KOPT-K1 (cell line): Measurements from ENCODE around the gene NTM.
"Not testable (repeated sequence)": the region's sequence is repeated elsewhere in the genome, so short reads cannot be mapped to it uniquely, and the experiment has no call there.

ENCODE experiments used
- H3K27ac ChIP-seq: fragments of 200-600 bp; sonication (generic); 2 replicates; pipeline ENCODE4 v1.5.1; 2016; ENCODE audit warnings: antibody characterized with exemption, mild to moderate bottlenecking, low read depth, low read length; ENCODE audit not compliant: poor library complexity, severe bottlenecking
- H3K36me3 ChIP-seq: fragments of 200-600 bp; sonication (generic); 2 replicates; pipeline ENCODE4 v1.5.1; 2017; ENCODE audit warnings: antibody characterized with exemption, mild to moderate bottlenecking, low read length, moderate library complexity; ENCODE audit not compliant: insufficient read depth
- H3K9me3 ChIP-seq: fragments of 200-600 bp; sonication (generic); 2 replicates; pipeline ENCODE4 v1.5.1; 2017; ENCODE audit warnings: antibody characterized with exemption, low read length, mild to moderate bottlenecking; ENCODE audit not compliant: insufficient read depth, poor library complexity, severe bottlenecking

Gene NTM

DNA sequence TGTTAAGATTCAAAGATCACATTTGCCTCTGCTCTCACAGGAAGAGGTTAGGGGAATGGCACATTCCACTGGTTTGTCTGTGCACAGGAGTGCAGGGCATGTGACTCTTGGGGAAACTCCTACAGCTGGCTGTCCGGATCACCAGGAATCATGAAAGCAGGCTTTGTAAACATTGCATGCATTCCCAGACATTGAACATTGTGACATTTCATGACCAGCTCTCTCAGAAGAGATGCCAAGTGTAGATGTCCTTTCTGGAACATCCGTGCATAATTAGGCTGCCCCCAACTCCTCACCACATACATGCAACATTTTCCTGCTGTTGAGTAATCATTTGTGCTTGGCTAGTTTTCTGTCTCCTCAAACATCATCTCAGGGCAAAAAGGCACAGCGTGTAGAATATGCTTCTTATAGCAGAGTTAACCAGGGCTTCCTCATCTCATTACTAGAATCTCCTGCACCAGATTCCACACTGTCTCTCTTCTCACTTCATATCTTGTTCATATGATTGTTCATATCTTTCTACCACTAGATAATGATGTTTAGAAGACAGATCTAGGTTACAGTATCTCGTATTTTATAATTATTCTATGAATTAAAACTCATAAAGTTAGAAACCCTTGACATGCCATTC, 694.7 kb downstream of the NTM start:
- Histone ChIP-seq H3K9me3 (peaks cover 8% of the 10 kb centered on the region), H3K27ac (no peak overlapping the region), H3K36me3 (no peaks in the 10 kb centered on the region)

- H3K9me3 ChIP-seq: peaks cover 16% of the 10 kb centered on the region
- H3K36me3 ChIP-seq: no peaks in the 10 kb centered on the region
- H3K27ac ChIP-seq: no peak overlapping the region
Measured at GRCh38 chr11:132068556-132068955, 698.1 kb downstream of the NTM start.

DNA sequence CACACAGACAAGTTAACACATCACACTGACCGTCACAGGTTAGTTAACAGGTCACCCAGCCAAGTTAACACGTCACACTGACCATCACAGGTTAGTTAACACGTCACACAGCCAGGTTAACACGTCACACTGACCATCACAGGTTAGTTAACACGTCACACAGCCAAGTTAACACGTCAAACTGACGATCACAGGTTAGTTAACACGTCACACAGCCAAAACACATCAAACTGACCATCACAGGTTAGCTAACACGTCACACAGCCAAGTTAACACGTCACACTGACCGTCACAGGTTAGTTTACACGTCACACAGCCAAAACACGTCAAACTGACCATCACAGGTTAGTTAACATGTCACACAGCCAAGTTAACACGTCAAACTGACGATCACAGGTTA, 699.2 kb downstream of the NTM start:
- H3K9me3 ChIP-seq: peaks cover 16% of the 10 kb centered on the region
- not testable (repeated sequence) for H3K36me3 ChIP-seq, H3K27ac ChIP-seq

- H3K9me3 ChIP-seq: peaks cover 16% of the 10 kb centered on the region
- not testable (repeated sequence) for H3K27ac ChIP-seq, H3K36me3 ChIP-seq
Measured at GRCh38 chr11:132070907-132071306, 700.5 kb downstream of the NTM start.

GRCh38 chr11:132072044-132072857, 701.8 kb downstream of the NTM start:
- Histone ChIP-seq H3K27ac (no peak overlapping the region), H3K9me3 (peaks cover 16% of the 10 kb centered on the region), H3K36me3 (no peaks in the 10 kb centered on the region)

DNA sequence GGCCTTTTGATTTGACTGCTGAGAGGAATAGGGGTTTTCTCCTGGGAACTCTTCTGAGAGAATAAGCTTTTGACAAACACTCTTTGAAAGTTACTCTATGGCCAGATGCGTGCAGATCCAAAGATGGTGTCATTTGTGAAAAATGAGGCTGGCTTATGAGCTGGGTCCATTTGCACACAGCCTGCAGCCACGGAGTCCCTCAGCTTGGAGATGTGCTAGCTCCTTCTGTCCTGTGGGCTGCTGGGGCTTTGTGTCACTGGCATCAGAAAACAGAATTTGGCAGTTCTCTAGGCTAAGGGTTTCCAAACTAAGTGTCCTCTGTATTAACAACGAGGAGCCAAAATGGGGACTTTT, 702.4 kb downstream of the NTM start:
- Histone ChIP-seq H3K9me3 (peaks cover 16% of the 10 kb centered on the region), H3K27ac (no peak overlapping the region), H3K36me3 (no peaks in the 10 kb centered on the region)

DNA sequence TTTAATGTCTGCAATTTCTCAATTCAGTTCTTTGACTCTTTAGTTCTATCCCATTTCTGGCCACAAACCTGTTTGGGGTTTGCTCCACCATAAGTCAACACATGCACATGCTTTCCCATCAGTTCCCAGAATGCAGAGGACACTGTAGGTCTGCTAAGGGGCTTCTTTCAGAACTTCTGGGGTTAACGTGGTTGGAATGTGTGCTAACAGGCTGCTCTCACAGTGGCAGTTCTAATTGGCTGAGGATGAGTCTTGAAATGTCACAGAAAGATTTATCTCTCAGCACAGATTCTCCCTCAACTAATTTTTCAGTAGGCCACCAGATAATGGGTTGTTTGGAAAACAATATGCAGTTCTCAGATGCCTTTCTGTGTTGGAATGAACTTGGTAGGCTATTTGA, 703.4 kb downstream of the NTM start:
- Histone ChIP-seq H3K9me3 (peaks cover 16% of the 10 kb centered on the region), H3K27ac (no peak overlapping the region), H3K36me3 (no peaks in the 10 kb centered on the region)

DNA sequence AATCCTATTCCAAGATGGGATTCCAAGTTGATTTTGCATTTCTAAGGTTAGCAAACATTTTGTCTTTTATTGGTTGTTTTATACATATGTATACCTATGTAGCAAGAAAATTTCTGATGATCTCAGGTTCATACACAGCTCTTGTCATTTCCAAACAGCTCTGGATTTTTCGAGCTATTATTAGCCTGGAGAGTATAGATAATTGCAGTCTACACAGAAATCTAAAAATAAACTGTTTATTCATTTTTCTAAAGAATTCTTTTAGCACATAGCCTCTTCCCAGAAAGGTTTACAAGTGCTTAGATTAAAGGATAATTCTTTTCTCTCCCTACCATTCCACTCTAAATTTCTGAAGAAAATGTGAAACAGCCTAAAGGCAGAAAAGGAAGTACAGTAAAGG, 705.0 kb downstream of the NTM start:
- no peak overlapping the region for H3K27ac ChIP-seq
- H3K36me3 ChIP-seq: no peaks in the 10 kb centered on the region
- peaks cover 5% of the 10 kb centered on the region for H3K9me3 ChIP-seq

DNA sequence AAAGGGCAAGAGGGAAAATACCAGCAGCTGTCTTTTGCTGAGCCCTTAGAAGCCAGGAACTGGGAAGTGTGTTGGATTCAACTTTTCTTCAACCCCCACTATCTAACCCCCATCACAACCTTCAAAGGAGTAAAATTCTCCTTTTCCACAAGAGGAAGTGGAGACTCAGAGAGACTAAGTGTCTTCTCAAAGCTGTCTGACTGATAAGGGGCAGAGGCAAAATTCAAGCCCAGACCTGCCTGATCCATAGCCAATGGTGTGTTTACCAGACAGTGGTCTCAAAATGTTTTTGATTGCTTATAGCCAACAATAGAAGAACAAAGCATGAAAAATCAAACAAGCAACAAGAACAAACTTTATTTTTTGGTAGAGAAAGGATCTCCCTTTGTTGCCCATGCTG, 707.0 kb downstream of the NTM start:
- Histone ChIP-seq H3K36me3 (no peaks in the 10 kb centered on the region), H3K9me3 (no peaks in the 10 kb centered on the region), H3K27ac (no peak overlapping the region)

- Histone ChIP-seq H3K36me3 (no peaks in the 10 kb centered on the region), H3K9me3 (no peaks in the 10 kb centered on the region), H3K27ac (no peak overlapping the region)
Measured at GRCh38 chr11:132078264-132079076, 708.1 kb downstream of the NTM start.

DNA sequence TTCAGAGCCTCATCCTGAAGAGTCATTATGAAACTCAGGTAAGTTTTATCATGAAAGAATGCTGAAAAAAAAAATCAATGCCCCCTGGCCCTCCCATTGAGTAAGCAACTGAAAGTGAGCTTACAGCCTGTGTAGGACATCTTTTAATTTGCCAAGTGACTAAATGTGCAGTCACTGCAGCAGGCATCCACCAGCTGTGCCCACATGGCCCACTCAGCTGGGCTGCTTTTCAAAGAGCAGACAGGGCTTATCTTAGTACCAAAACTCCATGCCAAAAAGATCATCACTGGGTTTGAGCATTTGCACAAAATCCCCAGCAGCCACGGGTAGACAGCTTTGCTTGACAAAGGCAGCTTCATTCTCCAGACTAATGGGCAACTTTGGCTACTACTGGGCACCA, 709.7 kb downstream of the NTM start:
- H3K9me3 ChIP-seq: peaks cover 6% of the 10 kb centered on the region
- no peaks in the 10 kb centered on the region for H3K36me3 ChIP-seq
- H3K27ac ChIP-seq: no peak overlapping the region

- H3K27ac ChIP-seq: no peak overlapping the region
- peaks cover 21% of the 10 kb centered on the region for H3K9me3 ChIP-seq
- no peaks in the 10 kb centered on the region for H3K36me3 ChIP-seq
Measured at GRCh38 chr11:132082566-132082965, 712.2 kb downstream of the NTM start.

DNA sequence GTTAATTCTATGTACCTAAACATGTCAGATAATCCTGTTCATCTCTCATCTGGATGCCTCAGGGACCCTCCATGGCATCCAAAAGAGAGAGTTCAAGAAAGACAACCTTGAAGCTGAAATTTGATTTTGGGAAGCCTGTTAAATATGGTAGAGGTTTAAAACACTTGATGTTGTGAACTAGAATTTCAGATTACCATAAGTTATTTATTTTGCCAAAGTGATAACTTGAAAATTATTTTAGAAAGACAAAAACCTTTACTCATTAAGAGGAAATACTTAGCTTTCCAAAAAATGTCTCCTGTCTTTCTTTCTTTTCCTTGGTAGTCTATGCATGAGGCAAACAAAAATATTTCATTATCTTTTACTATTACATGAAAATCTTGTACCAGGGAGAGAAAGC, 714.0 kb downstream of the NTM start:
- no peak overlapping the region for H3K27ac ChIP-seq
- H3K9me3 ChIP-seq: peaks cover 21% of the 10 kb centered on the region
- H3K36me3 ChIP-seq: no peaks in the 10 kb centered on the region

- H3K36me3 ChIP-seq: no peaks in the 10 kb centered on the region
- no peak overlapping the region for H3K27ac ChIP-seq
- peaks cover 21% of the 10 kb centered on the region for H3K9me3 ChIP-seq
Measured at GRCh38 chr11:132087148-132087547, 716.7 kb downstream of the NTM start.

GRCh38 chr11:132088551-132088950, 718.1 kb downstream of the NTM start:
- Histone ChIP-seq H3K27ac (no peak overlapping the region), H3K9me3 (peaks cover 21% of the 10 kb centered on the region), H3K36me3 (no peaks in the 10 kb centered on the region)
